GM19099 (cell line): ENCODE data around the gene RUNX3.

ENCODE experiments used
- POLR2A ChIP-seq: IDR thresholded peaks from 3 replicates; pipeline ENCODE4 v1.6.1; 2011; ENCODE audit warnings: low read depth; ENCODE audit not compliant: insufficient read length; ENCODE audit errors: extremely low read depth

RUNX3 gene

GRCh38 chr1:24929398-24930259 lies 447 bp downstream of the RUNX3 start:
- peak; percentile 45 for TF ChIP-seq POLR2A

GRCh38 chr1:24928689-24929397 lies 1.2 kb downstream of the RUNX3 start:
- peak; percentile 47 for TF ChIP-seq POLR2A

GRCh38 chr1:24927988-24928688 lies 1.9 kb downstream of the RUNX3 start:
- no peak for TF ChIP-seq POLR2A

GRCh38 chr1:24927473-24927872 lies 2.6 kb downstream of the RUNX3 start:
- no peak for TF ChIP-seq POLR2A

GRCh38 chr1:24926563-24927249 lies 3.4 kb downstream of the RUNX3 start:
- TF ChIP-seq POLR2A: no peak

- TF ChIP-seq POLR2A: no peak
Observed at GRCh38 chr1:24925963-24926362, 4.1 kb downstream of the RUNX3 start.

- TF ChIP-seq POLR2A: peak; percentile 18
Observed at GRCh38 chr1:24925082-24925779, 4.8 kb downstream of the RUNX3 start.

GRCh38 chr1:24923485-24924113 lies 6.5 kb downstream of the RUNX3 start:
- no peak for TF ChIP-seq POLR2A

- TF ChIP-seq POLR2A: no peak
Observed at GRCh38 chr1:24921938-24922662, 8.0 kb downstream of the RUNX3 start.

- no peak for TF ChIP-seq POLR2A
Observed at GRCh38 chr1:24921412-24921811, 8.7 kb downstream of the RUNX3 start.

GRCh38 chr1:24920533-24920925 lies 9.5 kb downstream of the RUNX3 start:
- no peak for TF ChIP-seq POLR2A

GRCh38 chr1:24919791-24920532 lies 10.1 kb downstream of the RUNX3 start:
- TF ChIP-seq POLR2A: no peak
